ENCODE measurements around the gene TUBB4B. TPM values are rescaled to one million over a fixed set of nuclear protein-coding genes. Genes with fewer than 3 reads are reported as not detected.

TUBB4B gene
- total RNA-seq, 5 donors from 2014 or later (not counting 1 experiment from before 2014, with no cell fraction given), result 50.6 to 118 (median 95.3) TPM

DNA sequence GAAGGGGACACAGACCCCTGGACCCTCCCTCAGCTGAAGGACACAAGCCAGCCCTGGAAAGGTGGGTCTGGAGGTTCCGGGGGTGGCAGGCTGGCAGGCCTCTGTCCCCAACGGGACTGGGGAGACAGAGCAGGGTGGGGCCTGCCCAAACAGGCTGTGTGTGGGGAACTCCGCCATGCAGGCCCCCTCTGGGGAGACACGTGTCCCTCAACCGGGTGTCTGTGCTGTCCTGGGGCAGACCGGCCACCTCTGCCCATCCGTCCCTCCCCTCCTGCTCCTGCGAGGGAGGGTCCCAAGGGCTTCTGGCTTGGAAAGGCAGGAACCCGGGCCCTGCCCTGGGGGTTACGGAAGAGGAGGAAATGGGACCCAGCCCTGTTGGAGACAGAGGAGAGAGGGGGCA lies 9.0 kb upstream of the TUBB4B start:
- ATAC-seq (replicated peaks in 1 of 4) (no peak), DNase-seq (no peak)
- POLR2A ChIA-PET, result no interaction called here
- Histone ChIP-seq H3K4me3 (ENCODE audit: control insufficient read depth in 1 of 2, extremely low read depth in 1 of 2, low read length in 1 of 2) (no peak overlapping the region), H3K27me3 (replicated peaks in 1 of 2; ENCODE audit: control insufficient read depth in 2 of 2, extremely low read depth in 1 of 2, insufficient read depth in 2 of 2, low read length in 1 of 2) (peaks cover 0 to 74% of the 10 kb centered on the region in 2 experiments), H3K36me3 (ENCODE audit: control insufficient read depth in 2 of 2, extremely low read depth in 1 of 2, insufficient read depth in 1 of 2, low read length in 1 of 2) (no peaks in the 10 kb centered on the region), H3K27ac (ENCODE audit: low read length) (no peak overlapping the region), H3K9me3 (no peaks in the 10 kb centered on the region), H3K4me1 (ENCODE audit: control insufficient read depth in 1 of 2, extremely low read depth in 1 of 2, insufficient read depth in 2 of 2, low read length in 2 of 2) (peaks cover 3 to 23% of the 10 kb centered on the region in 2 experiments)
- Mint-ChIP-seq H3K27me3 (peaks cover 4 to 17% of the 10 kb centered on the region in 2 donors), H3K4me1 (peaks cover 4 to 15% (median 6%) of the 10 kb centered on the region in 3 donors), H3K4me3 (no peak overlapping the region), H3K27ac (no peak overlapping the region), H3K9me3 (no peaks in the 10 kb centered on the region), H3K36me3 (no peaks in the 10 kb centered on the region)
- CTCF ChIA-PET, result no interaction called here
- 82% methylated on average over 9 of the region's 10 CpGs for WGBS (ENCODE audit: insufficient coverage)

DNA sequence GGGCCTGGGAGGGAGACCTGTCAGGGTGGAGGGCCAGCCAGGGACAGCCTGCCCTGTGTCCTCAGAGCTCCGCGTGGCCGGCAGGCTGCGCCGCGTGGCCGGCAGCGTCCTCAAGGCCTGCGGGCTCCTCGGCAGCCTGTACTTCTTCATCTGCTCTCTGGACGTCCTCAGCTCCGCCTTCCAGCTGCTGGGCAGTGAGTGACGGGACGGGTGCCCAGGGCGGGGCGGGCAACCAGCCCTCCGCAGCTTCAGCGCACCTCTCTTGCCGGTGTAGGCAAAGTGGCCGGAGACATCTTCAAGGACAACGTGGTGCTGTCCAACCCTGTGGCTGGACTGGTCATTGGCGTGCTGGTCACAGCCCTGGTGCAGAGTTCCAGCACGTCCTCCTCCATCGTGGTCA lies 8.6 kb upstream of the TUBB4B start:
- no peak overlapping the region for H3K4me3 Mint-ChIP-seq
- Histone ChIP-seq H3K27me3 (replicated peaks in 1 of 2; ENCODE audit: control insufficient read depth in 2 of 2, extremely low read depth in 1 of 2, insufficient read depth in 2 of 2, low read length in 1 of 2) (peaks cover 0 to 70% of the 10 kb centered on the region in 2 experiments), H3K9me3 (no peaks in the 10 kb centered on the region), H3K36me3 (ENCODE audit: control insufficient read depth in 2 of 2, extremely low read depth in 1 of 2, insufficient read depth in 1 of 2, low read length in 1 of 2) (no peaks in the 10 kb centered on the region), H3K4me1 (ENCODE audit: control insufficient read depth in 1 of 2, extremely low read depth in 1 of 2, insufficient read depth in 2 of 2, low read length in 2 of 2) (peaks cover 3 to 23% of the 10 kb centered on the region in 2 experiments), H3K4me3 (ENCODE audit: control insufficient read depth in 1 of 2, extremely low read depth in 1 of 2, low read length in 1 of 2) (no peak overlapping the region), H3K27ac (ENCODE audit: low read length) (no peak overlapping the region)
- ATAC-seq (replicated peaks in 1 of 4) (no peak), DNase-seq (no peak)
- peaks cover 3 to 16% of the 10 kb centered on the region in 2 donors for H3K27me3 Mint-ChIP-seq
- no peak overlapping the region for H3K27ac Mint-ChIP-seq
- peaks cover 4 to 13% (median 4%) of the 10 kb centered on the region in 3 donors for H3K4me1 Mint-ChIP-seq
- ChIA-PET CTCF (interaction anchor here in 1 of 2 donors (0.6 kb wide), 1 partner anchor 41 kb away, joined by 3 read pairs; no protein-coding TSS in a partner anchor), POLR2A (no interaction called here)
- no peaks in the 10 kb centered on the region for H3K36me3 Mint-ChIP-seq
- WGBS (ENCODE audit: insufficient coverage), result 91% methylated on average over 24 of the region's 24 CpGs
- no peaks in the 10 kb centered on the region for H3K9me3 Mint-ChIP-seq

DNA sequence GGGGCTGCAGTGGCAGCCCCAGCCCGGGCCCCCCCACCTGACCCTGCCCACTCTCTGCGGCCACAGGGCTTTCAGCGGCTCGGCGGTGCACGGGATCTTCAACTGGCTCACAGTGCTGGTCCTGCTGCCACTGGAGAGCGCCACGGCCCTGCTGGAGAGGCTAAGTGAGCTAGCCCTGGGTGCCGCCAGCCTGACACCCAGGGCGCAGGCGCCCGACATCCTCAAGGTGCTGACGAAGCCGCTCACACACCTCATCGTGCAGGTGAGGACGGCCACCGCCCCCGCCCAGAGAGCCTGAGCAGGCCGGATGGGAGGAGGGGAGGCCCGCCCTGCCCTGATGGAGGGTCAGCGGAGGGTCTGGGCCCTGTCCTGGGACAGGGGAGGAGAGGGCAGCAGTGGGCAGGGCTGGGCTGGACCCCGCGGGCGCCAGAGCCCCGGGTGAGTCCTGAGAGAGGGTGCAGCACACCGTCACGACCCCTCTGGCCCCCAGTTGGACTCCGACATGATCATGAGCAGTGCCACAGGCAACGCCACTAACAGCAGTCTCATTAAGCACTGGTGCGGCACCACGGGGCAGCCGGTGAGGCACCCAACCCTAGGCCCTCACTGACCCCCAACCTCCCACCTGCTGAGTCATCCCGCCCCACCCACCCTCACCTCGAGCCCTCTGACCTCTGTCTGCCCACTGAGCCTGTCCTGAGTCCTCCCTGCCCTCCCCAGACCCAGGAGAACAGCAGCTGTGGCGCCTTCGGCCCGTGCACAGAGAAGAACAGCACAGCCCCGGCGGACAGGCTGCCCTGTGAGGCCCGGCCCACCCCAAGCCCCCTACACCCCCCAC lies 7.7 kb upstream of the TUBB4B start:
- WGBS (ENCODE audit: insufficient coverage), result 82% methylated on average over 30 of the region's 40 CpGs
- ATAC-seq (replicated peaks in 1 of 4) (no peak), DNase-seq (no peak)
- H3K27ac Mint-ChIP-seq, result no peak overlapping the region
- CTCF ChIA-PET, result interaction anchor here in 1 of 2 donors (0.6 kb wide), 1 partner anchor 42 kb away, joined by 3 read pairs; no protein-coding TSS in a partner anchor
- peaks cover 4 to 14% (median 6%) of the 10 kb centered on the region in 3 donors for H3K4me1 Mint-ChIP-seq
- peaks cover 0 to 14% of the 10 kb centered on the region in 2 donors for H3K27me3 Mint-ChIP-seq
- no peaks in the 10 kb centered on the region for H3K36me3 Mint-ChIP-seq
- no peaks in the 10 kb centered on the region for H3K9me3 Mint-ChIP-seq
- no peak overlapping the region for H3K27ac ChIP-seq (ENCODE audit: low read length)
- POLR2A ChIA-PET, result no interaction called here
- no peaks in the 10 kb centered on the region for H3K36me3 ChIP-seq (ENCODE audit: control insufficient read depth in 2 of 2, extremely low read depth in 1 of 2, insufficient read depth in 1 of 2, low read length in 1 of 2)
- no peaks in the 10 kb centered on the region for H3K9me3 ChIP-seq
- H3K4me1 ChIP-seq (ENCODE audit: control insufficient read depth in 1 of 2, extremely low read depth in 1 of 2, insufficient read depth in 2 of 2, low read length in 2 of 2), result peaks cover 3 to 28% of the 10 kb centered on the region in 2 experiments
- H3K4me3 Mint-ChIP-seq, result no peak overlapping the region
- peaks cover 0 to 65% of the 10 kb centered on the region in 2 experiments for H3K27me3 ChIP-seq (replicated peaks in 1 of 2; ENCODE audit: control insufficient read depth in 2 of 2, extremely low read depth in 1 of 2, insufficient read depth in 2 of 2, low read length in 1 of 2)
- H3K4me3 ChIP-seq (ENCODE audit: control insufficient read depth in 1 of 2, extremely low read depth in 1 of 2, low read length in 1 of 2), result no peak overlapping the region

- Mint-ChIP-seq H3K4me1 (peaks cover 10 to 19% (median 12%) of the 10 kb centered on the region in 3 donors), H3K27me3 (peaks cover 0 to 14% of the 10 kb centered on the region in 2 donors), H3K36me3 (no peaks in the 10 kb centered on the region), H3K9me3 (no peaks in the 10 kb centered on the region), H3K4me3 (no peak overlapping the region), H3K27ac (no peak overlapping the region)
- peaks cover 3 to 36% of the 10 kb centered on the region in 2 experiments for H3K4me1 ChIP-seq (ENCODE audit: control insufficient read depth in 1 of 2, extremely low read depth in 1 of 2, insufficient read depth in 2 of 2, low read length in 2 of 2)
- no peak overlapping the region for H3K4me3 ChIP-seq (ENCODE audit: control insufficient read depth in 1 of 2, extremely low read depth in 1 of 2, low read length in 1 of 2)
- 75% methylated on average over 25 of the region's 40 CpGs for WGBS (ENCODE audit: insufficient coverage)
- peaks cover 0 to 3% of the 10 kb centered on the region in 2 donors for H3K36me3 ChIP-seq (ENCODE audit: control insufficient read depth in 2 of 2, extremely low read depth in 1 of 2, insufficient read depth in 1 of 2, low read length in 1 of 2)
- DNase-seq, result no peak
- peaks cover 0 to 57% of the 10 kb centered on the region in 2 experiments for H3K27me3 ChIP-seq (replicated peaks in 1 of 2; ENCODE audit: control insufficient read depth in 2 of 2, extremely low read depth in 1 of 2, insufficient read depth in 2 of 2, low read length in 1 of 2)
- POLR2A ChIA-PET, result no interaction called here
- no peak overlapping the region for H3K27ac ChIP-seq (ENCODE audit: low read length)
- no peaks in the 10 kb centered on the region for H3K9me3 ChIP-seq
- CTCF ChIA-PET, result no interaction called here
- no peak for ATAC-seq (replicated peaks in 1 of 4)
These were observed 6.9 kb upstream of the TUBB4B start for GRCh38 chr9:137234055-137234697.

DNA sequence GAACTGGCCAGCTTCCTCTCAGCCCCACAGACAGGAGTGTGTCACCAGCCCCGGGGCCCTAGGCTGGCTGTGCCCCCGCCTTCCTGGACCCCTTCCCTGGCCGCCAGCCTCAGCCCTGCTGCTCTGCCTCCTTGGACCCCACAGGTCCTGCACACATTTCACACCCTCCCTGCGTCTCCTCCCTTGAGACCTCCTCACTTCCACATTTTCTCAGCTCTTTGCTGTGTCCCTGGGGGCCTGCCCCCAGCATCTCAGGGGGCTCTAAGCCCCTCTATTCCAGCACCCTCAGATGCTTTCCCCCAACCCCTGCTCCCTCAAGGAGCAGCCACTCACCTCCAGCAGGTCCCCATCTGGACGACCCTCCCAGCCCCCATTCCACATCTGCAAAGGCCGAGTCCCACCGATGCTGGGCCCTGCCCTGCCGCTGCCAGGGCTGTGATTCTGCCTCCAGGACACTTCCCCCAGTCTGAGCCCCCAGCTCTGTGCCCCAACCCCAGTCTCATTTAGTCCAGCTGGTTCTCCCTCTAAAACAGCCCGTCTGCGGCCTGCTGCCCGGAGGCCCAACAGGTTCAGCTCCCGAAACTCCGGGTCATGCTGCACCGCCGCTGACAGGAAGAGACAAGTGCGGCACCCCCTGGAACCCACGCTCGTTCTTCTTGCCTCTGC lies 6.2 kb upstream of the TUBB4B start:
- H3K9me3 Mint-ChIP-seq, result no peaks in the 10 kb centered on the region
- 72% methylated on average over 11 of the region's 18 CpGs for WGBS (ENCODE audit: insufficient coverage)
- H3K4me1 Mint-ChIP-seq, result peaks cover 10 to 24% (median 16%) of the 10 kb centered on the region in 3 donors
- Histone ChIP-seq H3K4me1 (ENCODE audit: control insufficient read depth in 1 of 2, extremely low read depth in 1 of 2, insufficient read depth in 2 of 2, low read length in 2 of 2) (peaks cover 3 to 43% of the 10 kb centered on the region in 2 experiments), H3K36me3 (ENCODE audit: control insufficient read depth in 2 of 2, extremely low read depth in 1 of 2, insufficient read depth in 1 of 2, low read length in 1 of 2) (peaks cover 0 to 3% of the 10 kb centered on the region in 2 donors), H3K9me3 (no peaks in the 10 kb centered on the region), H3K27me3 (replicated peaks in 1 of 2; ENCODE audit: control insufficient read depth in 2 of 2, extremely low read depth in 1 of 2, insufficient read depth in 2 of 2, low read length in 1 of 2) (peaks cover 0 to 50% of the 10 kb centered on the region in 2 experiments), H3K27ac (ENCODE audit: low read length) (no peak overlapping the region), H3K4me3 (ENCODE audit: control insufficient read depth in 1 of 2, extremely low read depth in 1 of 2, low read length in 1 of 2) (no peak overlapping the region)
- peaks cover 0 to 11% of the 10 kb centered on the region in 2 donors for H3K27me3 Mint-ChIP-seq
- ATAC-seq (replicated peaks in 1 of 4), result no peak
- no peak overlapping the region for H3K27ac Mint-ChIP-seq
- ChIA-PET CTCF (no interaction called here), POLR2A (interaction anchor here in 1 of 2 donors (0.6 kb wide), 1 partner anchor 34 kb away, joined by 3 read pairs; no protein-coding TSS in a partner anchor)
- H3K4me3 Mint-ChIP-seq, result no peak overlapping the region
- DNase-seq, result no peak
- no peaks in the 10 kb centered on the region for H3K36me3 Mint-ChIP-seq
